ENCODE results near the gene MEF2B.
"Not testable (repeated sequence)": the region's sequence is repeated elsewhere in the genome, so short reads cannot be mapped to it uniquely, and the experiment has no call there.

MEF2B gene

GRCh38 chr19:19103167-19103566 is 66.9 kb downstream of the MEF2B start:
- peaks cover 2% of the 10 kb centered on the region for H3K79me1 ChIP-seq (ENCODE audit: low read length)
- peaks cover 2% of the 10 kb centered on the region for H3K9me3 ChIP-seq (ENCODE audit: insufficient read depth, low read depth, low read length)
- peaks cover 2% of the 10 kb centered on the region for H3K79me2 ChIP-seq (ENCODE audit: control insufficient read depth, insufficient read depth, low read length, poor library complexity)
- no peak overlapping the region for H3K4me3 ChIP-seq (ENCODE audit: low read depth, low read length)
- no peak overlapping the region for H2BK5ac ChIP-seq (ENCODE audit: low read depth, low read length, poor library complexity)
- H3K18ac ChIP-seq (ENCODE audit: low read length) = no peak overlapping the region
- H3K4ac ChIP-seq (ENCODE audit: low read depth, low read length) = no peak overlapping the region
- H2AFZ ChIP-seq (ENCODE audit: insufficient read depth, low read length, poor library complexity) = no peak overlapping the region
- H3K27ac ChIP-seq (ENCODE audit: low read depth, low read length) = no peak overlapping the region
- no peak overlapping the region for H3K9ac ChIP-seq (ENCODE audit: low read length)
- no peak overlapping the region for H3K23ac ChIP-seq (ENCODE audit: low read length)
- H4K91ac ChIP-seq (ENCODE audit: low read depth, low read length) = no peak overlapping the region
- H3K4me2 ChIP-seq (ENCODE audit: low read length) = no peak overlapping the region
- peaks cover 3 to 15% of the 10 kb centered on the region in 2 experiments for H3K4me1 ChIP-seq (ENCODE audit: control insufficient read depth in 1 of 2, insufficient read depth in 2 of 2, low read length in 2 of 2)
- H2BK120ac ChIP-seq (ENCODE audit: insufficient read depth, low read length, poor library complexity) = no peak overlapping the region
- no peak overlapping the region for H3K14ac ChIP-seq (ENCODE audit: low read length)
- no peak overlapping the region for H2AK5ac ChIP-seq (ENCODE audit: low read length)
- WGBS (ENCODE audit: extremely low coverage, insufficient coverage, insufficient read length) = no CpG with 5 or more reads among the region's 11 CpGs
- H4K8ac ChIP-seq (ENCODE audit: low read depth, low read length) = no peak overlapping the region
- H3K36me3 ChIP-seq (ENCODE audit: control insufficient read depth in 1 of 2, insufficient read depth in 2 of 2, low read length in 2 of 2) = no peaks in the 10 kb centered on the region
- peak; percentile 86 to 90 for DNase-seq
- no peak overlapping the region for H2BK12ac ChIP-seq (ENCODE audit: low read length)
- H3K27me3 ChIP-seq (ENCODE audit: insufficient read depth, low read length) = no peaks in the 10 kb centered on the region
- no peak overlapping the region for H4K12ac ChIP-seq (ENCODE audit: low read depth, low read length)

GRCh38 chr19:19102566-19102965 is 67.5 kb downstream of the MEF2B start:
- H3K9me3 ChIP-seq (ENCODE audit: insufficient read depth, low read depth, low read length); H2BK12ac ChIP-seq (ENCODE audit: low read length); H3K23ac ChIP-seq (ENCODE audit: low read length); H2BK5ac ChIP-seq (ENCODE audit: low read depth, low read length, poor library complexity); H3K9ac ChIP-seq (ENCODE audit: low read length); H4K8ac ChIP-seq (ENCODE audit: low read depth, low read length); H3K27ac ChIP-seq (ENCODE audit: low read depth, low read length); H2AK5ac ChIP-seq (ENCODE audit: low read length); H3K27me3 ChIP-seq (ENCODE audit: insufficient read depth, low read length); H3K79me2 ChIP-seq (ENCODE audit: control insufficient read depth, insufficient read depth, low read length, poor library complexity); H4K12ac ChIP-seq (ENCODE audit: low read depth, low read length); H3K4me2 ChIP-seq (ENCODE audit: low read length); H3K14ac ChIP-seq (ENCODE audit: low read length); H3K79me1 ChIP-seq (ENCODE audit: low read length); H3K36me3 ChIP-seq (ENCODE audit: control insufficient read depth in 1 of 2, insufficient read depth in 2 of 2, low read length in 2 of 2); H4K91ac ChIP-seq (ENCODE audit: low read depth, low read length); H3K4me3 ChIP-seq (ENCODE audit: low read depth, low read length); H3K4ac ChIP-seq (ENCODE audit: low read depth, low read length); H2AFZ ChIP-seq (ENCODE audit: insufficient read depth, low read length, poor library complexity); H3K18ac ChIP-seq (ENCODE audit: low read length); H2BK120ac ChIP-seq (ENCODE audit: insufficient read depth, low read length, poor library complexity): not testable (repeated sequence)
- WGBS (ENCODE audit: extremely low coverage, insufficient coverage, insufficient read length) = no CpG with 5 or more reads among the region's 10 CpGs
- DNase-seq = peak; percentile 32 to 63
- peaks cover 3 to 17% of the 10 kb centered on the region in 2 experiments for H3K4me1 ChIP-seq (ENCODE audit: control insufficient read depth in 1 of 2, insufficient read depth in 2 of 2, low read length in 2 of 2)

GRCh38 chr19:19101540-19101939 is 68.5 kb downstream of the MEF2B start:
- no peak overlapping the region for H2AFZ ChIP-seq (ENCODE audit: insufficient read depth, low read length, poor library complexity)
- no peak overlapping the region for H2AK5ac ChIP-seq (ENCODE audit: low read length)
- H3K4me2 ChIP-seq (ENCODE audit: low read length) = no peak overlapping the region
- H2BK120ac ChIP-seq (ENCODE audit: insufficient read depth, low read length, poor library complexity) = no peak overlapping the region
- no peak overlapping the region for H3K27ac ChIP-seq (ENCODE audit: low read depth, low read length)
- H2BK12ac ChIP-seq (ENCODE audit: low read length) = no peak overlapping the region
- H3K79me2 ChIP-seq (ENCODE audit: control insufficient read depth, insufficient read depth, low read length, poor library complexity) = peaks cover 2% of the 10 kb centered on the region
- peaks cover 5 to 25% of the 10 kb centered on the region in 2 experiments for H3K4me1 ChIP-seq (ENCODE audit: control insufficient read depth in 1 of 2, insufficient read depth in 2 of 2, low read length in 2 of 2)
- peaks cover 2% of the 10 kb centered on the region for H3K9me3 ChIP-seq (ENCODE audit: insufficient read depth, low read depth, low read length)
- H3K79me1 ChIP-seq (ENCODE audit: low read length) = peaks cover 2% of the 10 kb centered on the region
- no peaks in the 10 kb centered on the region for H3K36me3 ChIP-seq (ENCODE audit: control insufficient read depth in 1 of 2, insufficient read depth in 2 of 2, low read length in 2 of 2)
- H2BK5ac ChIP-seq (ENCODE audit: low read depth, low read length, poor library complexity) = no peak overlapping the region
- no peaks in the 10 kb centered on the region for H3K27me3 ChIP-seq (ENCODE audit: insufficient read depth, low read length)
- H3K4me3 ChIP-seq (ENCODE audit: low read depth, low read length) = no peak overlapping the region
- H3K9ac ChIP-seq (ENCODE audit: low read length) = no peak overlapping the region
- H3K14ac ChIP-seq (ENCODE audit: low read length) = no peak overlapping the region
- H3K23ac ChIP-seq (ENCODE audit: low read length) = no peak overlapping the region
- no peak overlapping the region for H3K18ac ChIP-seq (ENCODE audit: low read length)
- no peak overlapping the region for H4K91ac ChIP-seq (ENCODE audit: low read depth, low read length)
- no peak overlapping the region for H3K4ac ChIP-seq (ENCODE audit: low read depth, low read length)
- no CpG with 5 or more reads among the region's 8 CpGs for WGBS (ENCODE audit: extremely low coverage, insufficient coverage, insufficient read length)
- H4K12ac ChIP-seq (ENCODE audit: low read depth, low read length) = no peak overlapping the region
- H4K8ac ChIP-seq (ENCODE audit: low read depth, low read length) = no peak overlapping the region
- DNase-seq = no peak

- H3K79me1 ChIP-seq (ENCODE audit: low read length) = no peaks in the 10 kb centered on the region
- H3K27ac ChIP-seq (ENCODE audit: low read depth, low read length) = no peak overlapping the region
- no peak overlapping the region for H4K91ac ChIP-seq (ENCODE audit: low read depth, low read length)
- H3K9me3 ChIP-seq (ENCODE audit: insufficient read depth, low read depth, low read length) = peaks cover 2% of the 10 kb centered on the region
- H2AFZ ChIP-seq (ENCODE audit: insufficient read depth, low read length, poor library complexity) = no peak overlapping the region
- no peak overlapping the region for H4K12ac ChIP-seq (ENCODE audit: low read depth, low read length)
- H3K4me2 ChIP-seq (ENCODE audit: low read length) = no peak overlapping the region
- H3K14ac ChIP-seq (ENCODE audit: low read length) = no peak overlapping the region
- no peak overlapping the region for H2BK5ac ChIP-seq (ENCODE audit: low read depth, low read length, poor library complexity)
- no CpG with 5 or more reads among the region's 18 CpGs for WGBS (ENCODE audit: extremely low coverage, insufficient coverage, insufficient read length)
- no peak overlapping the region for H3K4me3 ChIP-seq (ENCODE audit: low read depth, low read length)
- peaks cover 2 to 11% of the 10 kb centered on the region in 2 experiments for H3K4me1 ChIP-seq (ENCODE audit: control insufficient read depth in 1 of 2, insufficient read depth in 2 of 2, low read length in 2 of 2)
- no peaks in the 10 kb centered on the region for H3K27me3 ChIP-seq (ENCODE audit: insufficient read depth, low read length)
- no peak overlapping the region for H4K8ac ChIP-seq (ENCODE audit: low read depth, low read length)
- no peak overlapping the region for H3K4ac ChIP-seq (ENCODE audit: low read depth, low read length)
- H3K18ac ChIP-seq (ENCODE audit: low read length) = no peak overlapping the region
- no peak overlapping the region for H2BK120ac ChIP-seq (ENCODE audit: insufficient read depth, low read length, poor library complexity)
- no peak overlapping the region for H3K23ac ChIP-seq (ENCODE audit: low read length)
- H3K79me2 ChIP-seq (ENCODE audit: control insufficient read depth, insufficient read depth, low read length, poor library complexity) = no peaks in the 10 kb centered on the region
- H2BK12ac ChIP-seq (ENCODE audit: low read length) = no peak overlapping the region
- H3K9ac ChIP-seq (ENCODE audit: low read length) = no peak overlapping the region
- H2AK5ac ChIP-seq (ENCODE audit: low read length) = no peak overlapping the region
- H3K36me3 ChIP-seq (ENCODE audit: control insufficient read depth in 1 of 2, insufficient read depth in 2 of 2, low read length in 2 of 2) = no peaks in the 10 kb centered on the region
- DNase-seq = no peak
These were observed 71.1 kb downstream of the MEF2B start for GRCh38 chr19:19098703-19099632.

All from trophoblast cell (in vitro differentiated cells and primary cell).